HG02588 (cell line): ENCODE results near the gene REPS1.
"Not testable (repeated sequence)": the region's sequence is repeated elsewhere in the genome, so short reads cannot be mapped to it uniquely, and the experiment has no call there.

Experiments used
- ATAC-seq: cut with Tn5 transposase; IDR thresholded peaks from one replicate; pipeline ENCODE4 v1.9.1; 2021; ENCODE audit warnings: mild to moderate bottlenecking, moderate library complexity; ENCODE audit not compliant: unreplicated experiment

The REPS1 gene

DNA sequence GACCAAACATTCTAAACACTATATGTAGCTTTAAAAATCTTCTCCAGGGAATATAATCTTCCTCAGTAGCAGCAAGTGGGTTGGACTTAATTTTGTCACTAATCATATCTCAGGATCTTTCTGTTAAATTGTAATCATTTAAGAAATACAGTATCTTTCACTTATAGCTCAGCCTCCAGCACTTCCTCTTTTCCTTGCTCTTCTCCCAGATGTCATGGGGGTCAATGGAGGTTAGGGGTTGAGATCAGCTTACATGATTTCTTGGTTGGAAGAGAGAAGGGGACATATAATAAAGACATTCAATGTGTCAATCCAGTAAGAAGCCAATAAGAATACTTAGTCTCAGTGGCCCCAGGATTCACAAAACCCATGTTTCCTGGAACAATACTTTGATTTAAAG is 15.7 kb upstream of the REPS1 start:
- no peak for ATAC-seq

DNA sequence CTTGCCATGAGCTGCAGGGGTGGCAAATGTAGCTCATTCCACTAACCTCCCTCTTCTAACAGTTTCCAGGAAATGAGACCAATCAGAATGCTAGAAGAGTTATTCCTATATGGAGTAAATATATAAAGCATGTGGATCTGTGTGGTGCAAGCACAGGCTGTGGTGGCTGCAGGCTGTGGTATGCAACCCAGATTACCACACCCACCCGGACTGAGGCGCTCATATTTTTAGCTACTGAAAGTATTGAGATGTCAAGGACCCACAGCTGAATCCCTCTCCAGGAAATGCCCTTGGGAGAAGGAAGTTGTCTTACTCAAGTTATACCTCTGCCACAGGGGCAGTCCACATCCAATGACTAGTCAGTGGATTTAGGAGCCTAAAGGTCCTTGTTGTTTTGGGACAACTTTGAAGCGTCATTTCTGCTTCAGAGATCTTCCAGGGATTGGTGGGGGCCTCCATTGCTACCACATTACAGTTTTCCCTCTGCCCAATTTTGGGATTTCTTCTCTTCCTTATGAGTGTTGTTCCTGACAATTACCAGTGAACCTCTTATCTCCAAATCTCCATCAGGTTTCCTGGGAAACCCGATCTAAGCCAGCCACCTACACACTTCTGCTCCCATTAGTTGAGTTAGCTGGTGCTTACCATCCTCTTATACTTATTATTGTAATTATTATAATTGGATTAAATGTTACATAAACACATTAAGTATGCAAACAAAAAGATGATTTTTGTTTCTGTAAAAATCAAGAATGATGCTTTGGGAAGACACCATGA is 12.1 kb upstream of the REPS1 start:
- no peak for ATAC-seq

DNA sequence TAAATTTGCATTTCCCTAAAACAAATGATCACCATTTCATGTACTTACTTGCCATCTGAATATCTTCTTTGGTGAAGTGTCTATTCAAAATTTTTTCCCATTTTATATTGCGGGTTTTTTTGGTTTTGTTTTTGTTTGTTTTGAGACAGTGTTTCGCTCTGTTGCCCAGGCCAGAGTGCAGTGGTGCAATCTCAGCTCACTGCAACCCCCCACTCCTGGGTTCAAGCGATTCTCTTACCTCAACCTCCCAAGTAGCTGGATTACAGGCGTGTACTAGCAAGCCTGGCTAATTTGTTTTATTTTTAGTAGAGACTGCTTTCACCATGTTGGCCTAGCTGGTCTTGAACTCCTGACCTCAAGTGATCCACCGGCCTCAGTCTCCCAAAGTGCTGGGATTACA is 9.1 kb upstream of the REPS1 start:
- ATAC-seq, result no peak

DNA sequence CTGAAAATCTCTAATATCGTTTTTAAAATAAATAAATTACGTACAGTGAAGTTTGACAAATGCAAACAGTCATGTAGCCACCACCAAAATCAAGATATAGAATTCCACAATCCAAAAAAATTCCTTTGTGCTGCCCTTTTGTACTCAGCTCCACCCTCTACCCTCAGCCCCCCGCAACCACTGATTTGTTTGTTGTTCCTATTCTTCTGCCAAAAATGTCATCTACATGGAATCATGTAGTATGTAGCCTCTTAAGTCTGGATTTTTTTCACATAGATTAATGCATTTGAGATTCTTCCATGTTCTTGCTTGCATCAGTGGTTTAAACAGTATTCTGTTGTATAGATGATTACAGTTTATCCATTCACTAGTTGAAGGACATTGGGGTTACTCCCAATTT is 8.5 kb upstream of the REPS1 start:
- no peak for ATAC-seq

DNA sequence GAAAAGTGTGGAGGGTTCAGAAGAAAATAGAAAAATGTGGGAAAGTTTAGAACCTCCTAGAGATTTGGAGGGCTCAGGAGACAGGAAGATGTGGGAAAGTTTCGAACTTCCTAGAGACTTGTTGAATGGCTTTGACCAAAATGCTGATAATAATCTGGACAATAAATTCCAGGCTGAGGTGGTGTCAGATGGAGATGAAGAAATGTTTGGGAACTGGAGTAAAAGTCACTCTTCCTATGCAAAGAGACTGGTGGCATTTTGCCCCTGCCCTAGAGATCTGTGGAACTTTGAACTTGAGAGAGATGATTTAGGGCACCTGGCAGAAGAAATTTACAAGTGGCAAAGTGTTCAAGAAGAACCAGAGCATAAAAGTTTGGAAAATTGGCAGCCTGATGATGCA is 5.4 kb upstream of the REPS1 start:
- not testable (repeated sequence) for ATAC-seq

DNA sequence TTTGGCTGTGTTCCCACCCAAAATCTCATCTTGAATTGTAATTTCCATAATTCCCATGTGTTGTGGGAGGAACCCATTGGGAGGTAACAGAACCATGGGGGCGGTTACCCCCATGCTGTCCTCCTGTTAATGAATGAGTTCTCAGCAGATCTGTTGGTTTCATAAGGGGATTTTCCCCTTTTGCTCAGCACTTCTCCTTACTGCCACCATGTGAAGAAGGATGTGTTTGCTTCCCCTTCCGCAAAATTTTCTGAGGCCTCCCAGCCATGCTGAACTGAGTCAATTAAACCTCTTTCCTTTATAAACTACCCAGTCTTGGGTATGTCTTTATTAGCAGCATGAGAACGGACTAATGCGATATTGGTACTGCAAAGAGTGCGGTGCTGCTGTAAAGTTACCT is 4.9 kb upstream of the REPS1 start:
- not testable (repeated sequence) for ATAC-seq

DNA sequence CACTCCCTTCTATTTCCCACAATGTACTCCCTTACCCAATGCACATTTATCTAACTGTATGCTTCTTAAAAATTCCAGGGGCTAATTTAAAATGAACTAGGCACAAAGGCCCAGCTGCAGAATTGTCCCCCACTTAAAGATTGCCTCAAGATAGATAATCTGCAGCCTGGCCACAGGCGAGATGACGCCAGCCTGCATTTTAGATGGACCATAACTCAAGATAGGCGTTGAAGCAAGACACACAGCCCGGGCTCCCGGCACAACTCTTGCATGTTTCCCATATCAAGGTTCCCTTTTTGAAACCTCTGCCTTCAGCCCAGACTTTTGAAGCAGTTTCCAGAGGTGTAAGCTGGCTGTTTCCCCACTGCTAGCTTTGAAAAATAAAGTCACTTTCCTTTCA is 3.2 kb upstream of the REPS1 start:
- no peak for ATAC-seq

DNA sequence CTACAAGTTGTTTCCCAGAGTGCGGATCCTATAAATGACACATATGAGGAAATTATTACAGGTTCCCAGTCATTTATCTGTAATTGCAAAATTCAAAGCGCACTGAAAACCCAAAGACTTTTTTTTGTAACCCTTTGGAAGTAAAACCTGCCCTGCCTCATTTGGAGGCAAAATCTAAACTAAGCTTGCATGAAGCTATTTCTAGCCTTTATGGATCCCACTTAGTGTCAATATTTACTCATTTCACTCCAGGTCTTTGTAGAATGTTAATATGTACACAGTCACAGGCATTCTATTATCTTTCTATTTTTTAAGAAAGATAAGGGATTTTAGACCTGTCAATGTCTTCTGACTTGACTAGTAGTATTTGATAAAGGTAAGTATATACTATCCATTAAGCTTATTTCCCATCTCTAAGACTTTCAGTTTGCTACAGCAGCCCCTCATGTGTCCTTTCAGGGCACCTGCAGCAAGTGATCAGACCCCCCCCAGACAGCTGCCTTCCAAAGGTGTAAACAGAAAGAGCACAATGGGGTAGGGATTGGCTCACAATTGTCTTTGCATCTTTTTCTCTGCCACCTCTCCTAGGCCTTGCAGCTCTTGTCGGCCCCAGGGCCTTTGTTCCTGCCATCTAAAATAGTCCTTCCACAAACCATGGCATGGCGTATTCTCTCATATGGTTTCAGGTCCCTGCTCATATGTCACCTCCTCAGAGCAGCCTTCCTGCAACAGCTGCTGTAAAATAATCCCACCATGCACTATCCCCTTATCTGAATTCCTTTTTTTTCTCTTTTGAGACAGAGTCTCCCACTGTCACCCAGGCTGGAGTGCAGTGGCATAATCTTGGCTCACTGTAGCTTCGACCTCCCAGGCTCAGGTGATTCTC is 1.3 kb upstream of the REPS1 start:
- no peak for ATAC-seq

DNA sequence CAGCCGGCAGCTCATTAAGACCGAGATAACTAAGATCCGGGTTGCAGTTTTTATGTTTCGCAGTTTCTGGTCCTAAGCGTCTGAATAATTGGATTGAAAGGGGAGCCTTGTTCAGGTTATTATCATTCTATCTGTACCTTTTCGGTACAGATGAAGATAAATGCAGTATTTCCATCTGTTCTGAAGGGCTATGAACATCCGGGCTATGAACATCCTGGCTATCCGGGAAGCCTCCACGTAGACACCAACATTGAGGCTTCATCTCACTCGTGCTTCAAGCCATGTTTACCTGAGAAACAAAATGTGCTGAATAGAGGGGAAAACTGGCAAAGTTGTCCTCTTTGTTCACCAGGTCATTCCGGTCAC is 399 bp upstream of the REPS1 start:
- ATAC-seq, result peak; percentile 2

DNA sequence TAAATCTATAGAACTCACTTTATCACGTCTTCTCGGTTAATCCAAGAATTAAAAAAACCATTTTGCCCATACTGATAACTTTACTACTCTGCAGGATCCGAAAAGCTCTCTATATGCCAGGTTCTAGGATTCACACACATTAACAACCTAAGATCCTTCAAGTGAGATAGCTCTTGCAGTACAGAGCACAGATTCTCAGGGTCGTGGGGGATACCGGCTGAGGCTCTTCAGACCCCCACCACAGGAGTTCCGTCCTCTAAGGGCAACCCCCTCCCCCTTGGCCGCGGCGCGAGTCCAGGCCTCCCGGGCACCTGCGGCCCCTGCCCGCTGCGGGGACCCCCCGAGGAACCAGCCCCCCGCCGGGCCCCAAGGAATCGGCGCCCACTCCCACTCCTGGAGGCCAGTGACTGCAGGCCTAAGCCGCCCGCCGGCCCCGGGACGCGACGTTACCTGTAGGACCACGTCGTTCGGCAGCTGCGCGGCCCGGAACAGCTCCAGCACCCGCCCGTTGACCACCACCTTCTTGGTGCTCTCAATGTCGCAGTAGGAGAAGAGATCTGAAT is 892 bp downstream of the REPS1 start:
- peak; percentile 1 for ATAC-seq

DNA sequence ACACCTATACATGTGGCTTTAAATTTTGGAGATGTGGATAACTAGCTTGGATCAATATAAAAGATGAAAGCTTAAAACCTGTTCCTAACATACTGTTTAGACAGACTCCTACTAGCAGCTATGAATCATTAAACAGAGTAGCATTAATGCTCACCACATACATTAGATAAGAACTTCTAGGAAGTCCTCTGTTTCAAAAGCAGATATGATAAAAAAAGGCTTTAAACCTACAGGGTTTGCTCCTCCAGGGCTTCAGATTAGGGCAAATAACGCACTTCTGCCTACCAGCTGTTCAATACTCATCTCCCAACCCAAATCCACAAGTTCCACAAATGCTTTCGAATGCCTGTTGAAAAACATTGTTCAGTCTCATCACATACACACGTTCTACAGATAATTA is 1.5 kb downstream of the REPS1 start:
- no peak for ATAC-seq

DNA sequence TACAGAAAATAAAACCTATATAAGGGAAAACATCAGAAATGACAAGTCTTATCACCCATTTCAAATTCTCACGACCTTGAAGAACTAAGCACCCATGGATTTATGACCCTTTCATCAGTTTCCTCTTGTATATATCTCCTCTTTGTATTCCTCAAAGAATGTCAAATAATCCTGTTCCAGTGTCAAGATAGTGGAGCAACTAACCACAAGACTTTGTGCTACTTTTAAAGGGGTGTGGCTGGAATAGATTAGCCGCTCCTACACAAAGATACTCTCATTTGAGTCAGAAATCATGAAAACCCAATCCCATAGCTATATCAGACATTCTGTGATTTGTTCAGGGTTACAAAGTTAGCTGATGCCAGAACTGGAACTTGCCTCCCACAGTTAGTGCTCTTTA is 6.6 kb downstream of the REPS1 start:
- no peak for ATAC-seq

DNA sequence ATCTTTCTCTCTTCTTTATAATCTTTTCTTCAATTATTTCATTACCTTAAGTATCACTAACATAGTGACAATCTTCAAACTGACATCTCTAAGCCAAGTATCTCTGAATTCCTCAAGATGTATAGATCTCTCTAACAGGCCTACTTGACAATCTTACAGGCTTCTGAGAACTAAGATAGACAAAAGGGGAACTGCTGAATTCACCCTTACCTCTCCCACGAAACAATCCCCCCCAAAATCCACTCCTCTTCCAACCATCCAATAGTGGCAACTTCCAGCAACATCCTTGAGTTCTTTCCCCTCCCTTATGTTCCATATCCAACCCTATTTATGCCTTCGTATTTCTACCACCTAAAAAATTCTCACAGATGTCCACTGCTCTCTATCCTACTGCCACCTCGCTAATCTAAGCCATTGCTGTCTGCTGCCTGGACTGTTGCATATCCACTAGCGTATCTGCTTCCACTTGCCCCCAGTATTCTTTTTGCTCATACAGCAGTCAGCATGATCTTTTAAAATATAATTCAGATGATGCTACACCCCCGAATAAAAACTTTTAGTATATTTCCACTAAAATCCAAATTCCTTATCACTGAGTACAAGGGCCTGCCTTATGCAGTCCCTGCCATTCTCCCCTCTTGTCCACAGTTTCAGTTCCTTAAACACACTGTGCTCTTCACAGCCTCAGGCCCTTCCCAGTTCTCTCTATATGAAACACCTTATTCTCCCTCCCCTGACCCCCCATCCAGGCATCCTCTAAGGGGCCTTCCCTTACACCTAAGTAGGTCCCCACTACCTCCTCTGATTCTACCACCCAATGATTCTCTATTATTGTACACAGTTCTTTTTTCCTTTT is 8.0 kb downstream of the REPS1 start:
- peak; percentile 65 for ATAC-seq

DNA sequence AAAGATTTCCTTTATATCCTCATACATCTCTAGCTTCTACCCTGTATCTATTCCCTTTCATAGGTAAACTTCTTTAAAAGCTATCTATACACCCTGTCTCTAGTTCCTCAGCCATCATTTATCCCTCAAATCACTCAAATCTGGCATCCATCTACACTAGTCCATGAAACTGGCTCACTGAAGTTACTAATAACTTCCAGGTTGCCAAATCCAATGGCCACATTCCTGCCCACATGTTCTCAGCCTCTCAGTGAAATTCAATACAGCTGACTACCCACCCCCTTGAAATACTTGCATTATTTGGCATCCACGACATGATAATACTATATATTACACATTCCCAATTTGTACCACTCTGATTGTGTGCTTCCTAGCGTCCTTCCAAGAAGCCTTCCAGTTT is 8.7 kb downstream of the REPS1 start:
- ATAC-seq, result no peak

DNA sequence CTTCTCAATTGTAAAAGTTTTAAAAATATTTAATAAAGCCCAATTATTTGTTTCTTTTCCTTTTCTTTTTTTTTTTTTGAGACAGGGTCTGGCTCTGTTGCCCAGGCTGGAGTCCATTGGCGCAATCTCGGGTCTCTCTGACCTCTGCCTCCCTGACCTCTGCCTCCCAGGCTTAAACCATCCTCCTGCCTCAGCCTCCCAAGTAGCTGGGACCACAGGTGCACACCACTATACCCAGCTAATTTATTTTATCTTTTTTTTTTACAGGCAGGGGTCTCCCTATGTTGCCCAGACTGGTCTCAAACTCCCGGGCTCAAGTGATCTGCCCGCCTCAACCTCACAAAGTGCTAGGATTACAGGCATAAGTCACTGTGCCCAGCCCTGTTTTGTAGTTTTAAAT is 9.8 kb downstream of the REPS1 start:
- no peak for ATAC-seq

DNA sequence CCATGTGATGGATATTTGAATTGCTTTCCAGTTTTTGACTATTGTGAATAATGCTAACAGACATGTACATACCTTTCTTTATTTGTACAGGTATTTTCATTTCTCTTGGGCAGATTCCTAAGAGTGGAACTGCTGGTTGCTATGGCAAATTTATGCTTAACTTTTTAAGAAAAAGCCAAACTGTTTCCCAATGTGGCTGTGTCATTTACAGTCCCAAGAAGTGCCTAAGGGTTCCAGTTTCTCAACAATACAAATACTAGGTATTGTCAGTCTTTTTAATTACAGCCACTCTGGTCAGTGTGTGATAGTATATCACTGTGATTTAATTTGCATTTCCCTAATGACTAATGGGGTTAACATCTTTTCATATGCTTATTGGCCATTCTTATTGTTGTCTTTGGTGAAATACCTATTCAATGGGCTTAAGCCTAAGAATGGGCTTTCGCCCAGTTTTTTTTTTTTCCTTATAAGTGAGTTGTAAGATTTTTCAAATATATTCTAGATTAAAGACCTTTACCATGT is 10.3 kb downstream of the REPS1 start:
- ATAC-seq, result no peak

DNA sequence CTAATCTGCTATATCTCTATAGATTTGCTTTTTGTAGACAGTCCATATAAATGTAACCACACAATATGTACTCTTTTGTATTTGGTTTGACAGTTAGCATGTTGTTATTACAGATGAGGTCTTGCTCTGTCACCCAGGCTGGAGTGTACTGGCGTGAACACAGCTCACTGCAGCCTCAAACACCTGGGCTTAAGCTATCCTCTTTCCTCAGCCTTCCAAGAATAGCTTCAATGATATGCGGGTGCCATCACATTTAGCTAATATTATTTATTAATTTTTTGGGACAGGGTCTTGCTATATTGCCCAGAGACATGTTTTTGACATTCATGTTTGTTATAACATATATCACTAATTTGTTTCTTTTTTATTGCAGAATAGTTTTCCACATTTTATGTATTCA is 10.8 kb downstream of the REPS1 start:
- ATAC-seq, result no peak

DNA sequence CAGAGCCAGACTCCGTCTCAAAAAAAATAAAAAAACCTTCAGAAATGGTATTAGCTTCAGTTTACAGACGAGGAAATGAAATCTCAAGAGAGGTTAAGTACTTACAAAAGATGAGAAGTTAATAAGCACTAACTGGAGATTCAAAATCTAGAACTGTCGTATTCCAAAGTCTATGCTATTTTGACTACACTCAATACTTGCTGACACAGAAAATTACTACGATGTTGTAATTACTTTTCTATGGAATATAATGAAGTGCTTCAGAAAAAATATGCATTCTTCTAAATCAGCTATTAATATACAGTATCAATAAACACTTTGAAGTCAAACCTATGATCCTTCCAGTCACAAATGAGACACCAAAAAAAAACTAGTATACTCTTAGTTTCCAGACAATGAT is 12.2 kb downstream of the REPS1 start:
- no peak for ATAC-seq

DNA sequence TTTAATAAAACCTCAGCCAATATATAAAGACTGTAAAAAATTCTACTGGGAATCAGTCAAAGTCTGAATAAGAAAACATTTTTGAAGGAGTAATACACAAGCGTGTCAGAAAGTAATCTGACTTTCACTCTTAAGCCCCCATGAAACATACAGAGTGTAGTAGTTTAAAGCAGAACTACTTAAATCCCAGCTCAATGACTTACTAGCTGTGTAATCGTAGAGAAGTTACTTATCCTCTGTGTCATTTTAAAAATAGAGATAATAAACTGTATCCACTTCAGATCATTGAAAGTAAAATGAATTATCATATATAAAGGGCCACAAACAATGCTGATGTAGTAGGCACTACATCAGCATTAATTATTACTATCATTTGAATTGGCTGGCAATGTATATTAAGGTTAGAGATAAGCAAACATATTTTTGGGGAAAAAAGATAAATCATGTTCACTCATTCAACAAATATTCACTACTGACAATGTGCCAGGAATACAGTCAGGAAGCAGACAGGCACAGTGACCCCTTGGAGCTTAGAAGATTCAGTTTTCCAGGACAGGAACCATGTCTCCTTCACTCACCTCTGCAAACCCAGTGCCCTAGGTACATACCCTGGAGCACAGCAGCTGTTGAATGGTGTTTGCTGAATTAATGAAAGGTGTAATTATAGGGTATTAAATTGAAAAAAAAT is 14.4 kb downstream of the REPS1 start:
- no peak for ATAC-seq

DNA sequence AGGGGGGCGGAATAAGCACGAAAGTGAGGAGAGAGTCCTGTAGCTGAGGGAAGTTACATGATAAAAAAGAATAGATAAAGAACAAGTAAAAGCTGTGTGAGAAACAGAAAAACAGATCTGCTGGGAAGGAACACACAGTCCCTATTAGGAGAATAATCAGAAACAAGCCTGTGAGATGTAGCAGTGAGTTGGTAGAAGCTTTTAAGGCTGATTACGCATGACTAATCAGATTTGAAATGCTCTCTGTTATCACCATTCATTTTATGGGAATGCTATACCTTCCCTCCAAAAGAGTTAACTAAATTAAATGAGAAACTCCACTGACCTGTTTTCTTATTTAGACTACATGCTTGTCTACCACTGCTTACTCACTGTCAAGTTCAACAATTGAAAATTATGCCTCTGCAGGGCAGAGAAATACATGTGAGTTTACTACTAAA is 15.8 kb downstream of the REPS1 start:
- no peak for ATAC-seq
